ENCODE measurements around the gene G3BP2. TPM values are rescaled to one million over a fixed set of nuclear protein-coding genes. Genes with fewer than 3 reads are reported as not detected.
A peak's percentile ranks its signal among the peaks of the same experiment; 100 is the strongest.

Gene G3BP2
- total RNA-seq, 2 donors from 2014 or later = 95.0 to 121 TPM

- intact Hi-C loops (cut with DNase I) = no loop called here
- no peak overlapping the region for H3K27ac ChIP-seq
- WGBS = 48% methylated on average over 4 of the region's 4 CpGs
These were observed 42.0 kb upstream of the G3BP2 start for GRCh38 chr4:75715105-75715799.

GRCh38 chr4:75714704-75715103 is 41.5 kb upstream of the G3BP2 start:
- Histone ChIP-seq H3K27me3 (replicated peaks; ENCODE audit: insufficient read depth) (no peaks in the 10 kb centered on the region), H3K4me3 (no peak overlapping the region), H3K27ac (no peak overlapping the region), H3K9me3 (no peaks in the 10 kb centered on the region), H3K4me1 (replicated peaks) (no peaks in the 10 kb centered on the region), H3K36me3 (no peaks in the 10 kb centered on the region)
- TF ChIP-seq POLR2AphosphoS5 (IDR thresholded peaks at IDR 0.05) (no peak), CTCF (IDR thresholded peaks at IDR 0.05) (no peak), POLR2A (IDR thresholded peaks at IDR 0.05) (no peak)
- intact Hi-C loops (cut with DNase I) = no loop called here
- DNase-seq (ENCODE audit: low spot score) = no peak
- WGBS = 47% methylated on average over 1 of the region's 1 CpG

More at GRCh38 chr4:75715105-75715799, 42.0 kb upstream of the G3BP2 start:
- H3K27me3 ChIP-seq (replicated peaks; ENCODE audit: insufficient read depth) = no peaks in the 10 kb centered on the region
- no peak overlapping the region for H3K4me3 ChIP-seq
- H3K4me1 ChIP-seq (replicated peaks) = no peaks in the 10 kb centered on the region
- TF ChIP-seq CTCF (IDR thresholded peaks at IDR 0.05) (no peak), POLR2AphosphoS5 (IDR thresholded peaks at IDR 0.05) (no peak), POLR2A (IDR thresholded peaks at IDR 0.05) (no peak)
- no peak for DNase-seq (ENCODE audit: low spot score)
- H3K9me3 ChIP-seq = no peaks in the 10 kb centered on the region
- H3K36me3 ChIP-seq = no peaks in the 10 kb centered on the region

GRCh38 chr4:75714011-75714410 is 40.8 kb upstream of the G3BP2 start:
- DNase-seq (ENCODE audit: low spot score) = no peak
- Histone ChIP-seq H3K27me3 (replicated peaks; ENCODE audit: insufficient read depth) (no peaks in the 10 kb centered on the region), H3K4me3 (no peak overlapping the region), H3K9me3 (no peaks in the 10 kb centered on the region), H3K36me3 (no peaks in the 10 kb centered on the region), H3K4me1 (replicated peaks) (no peaks in the 10 kb centered on the region), H3K27ac (no peak overlapping the region)
- 92% methylated on average over 4 of the region's 4 CpGs for WGBS
- intact Hi-C loops (cut with DNase I) = no loop called here
- TF ChIP-seq CTCF (IDR thresholded peaks at IDR 0.05) (no peak), POLR2A (IDR thresholded peaks at IDR 0.05) (no peak), POLR2AphosphoS5 (IDR thresholded peaks at IDR 0.05) (no peak)

GRCh38 chr4:75710246-75710645 is 37.0 kb upstream of the G3BP2 start:
- no peak overlapping the region for H3K27ac ChIP-seq
- no peaks in the 10 kb centered on the region for H3K9me3 ChIP-seq
- no peaks in the 10 kb centered on the region for H3K36me3 ChIP-seq
- no peak overlapping the region for H3K4me3 ChIP-seq
- 79% methylated on average over 4 of the region's 4 CpGs for WGBS
- DNase-seq (ENCODE audit: low spot score) = no peak
- intact Hi-C loops (cut with DNase I) = no loop called here
- no peaks in the 10 kb centered on the region for H3K27me3 ChIP-seq (replicated peaks; ENCODE audit: insufficient read depth)
- H3K4me1 ChIP-seq (replicated peaks) = no peaks in the 10 kb centered on the region
- TF ChIP-seq CTCF (IDR thresholded peaks at IDR 0.05) = no peak
- no peak for TF ChIP-seq POLR2A (IDR thresholded peaks at IDR 0.05)
- TF ChIP-seq POLR2AphosphoS5 (IDR thresholded peaks at IDR 0.05) = no peak

- DNase-seq (ENCODE audit: low spot score) = no peak
- no peaks in the 10 kb centered on the region for H3K4me1 ChIP-seq (replicated peaks)
- H3K27ac ChIP-seq = no peak overlapping the region
- TF ChIP-seq POLR2AphosphoS5 (IDR thresholded peaks at IDR 0.05) (no peak), CTCF (IDR thresholded peaks at IDR 0.05) (peak in 1 of 4 experiments; percentile 22), POLR2A (IDR thresholded peaks at IDR 0.05) (no peak)
- intact Hi-C loops (cut with DNase I) = no loop called here
- no peak overlapping the region for H3K4me3 ChIP-seq
- 83% methylated on average over 3 of the region's 3 CpGs for WGBS
- H3K36me3 ChIP-seq = no peaks in the 10 kb centered on the region
- no peaks in the 10 kb centered on the region for H3K27me3 ChIP-seq (replicated peaks; ENCODE audit: insufficient read depth)
- no peaks in the 10 kb centered on the region for H3K9me3 ChIP-seq
These were observed 35.0 kb upstream of the G3BP2 start for GRCh38 chr4:75708218-75708691.

Measured in prostate gland (tissue), 2 donors.